Aorta (tissue), 5 donors: ENCODE results near the gene QRICH1. TPM values are rescaled to one million over a fixed set of nuclear protein-coding genes. Genes with fewer than 3 reads are reported as not detected.

Experiments
- ATAC-seq: fragments of 200-7000 bp; cut with Tn5 transposase; one replicate; pipeline ENCODE4 v1.9.1; 2022; ENCODE audit warnings: moderate library complexity; ENCODE audit not compliant: low FRiP score
- DNase-seq, 2 donors: peaks; one replicate each; pipeline ENCODE4 v3.0.0-alpha.2; 2020
- H3K27ac ChIP-seq, 2 donors: one replicate each; pipeline ENCODE4 v1.5.1; 2013; ENCODE audit warnings: low read length in 2 of 2, mild to moderate bottlenecking in 2 of 2, moderate library complexity in 2 of 2, control low read depth in 1 of 2, inconsistent platforms in 1 of 2, low read depth in 1 of 2
- H3K27me3 ChIP-seq, 2 donors: one replicate each; pipeline ENCODE4 v1.6.1; 2013; ENCODE audit warnings: control low read depth in 1 of 2, low read length in 1 of 2, mild to moderate bottlenecking in 1 of 2, moderate library complexity in 1 of 2; ENCODE audit not compliant: insufficient read depth in 2 of 2, control insufficient read depth in 1 of 2
- H3K36me3 ChIP-seq, 2 donors: one replicate each; pipeline ENCODE4 v1.6.1; 2013; ENCODE audit warnings: control low read depth in 1 of 2, low read length in 1 of 2, mild to moderate bottlenecking in 1 of 2; ENCODE audit not compliant: insufficient read depth in 2 of 2, control insufficient read depth in 1 of 2
- H3K4me1 ChIP-seq, 2 donors: one replicate each; pipeline ENCODE4 v1.6.1; 2013; ENCODE audit warnings: low read length in 2 of 2, control low read depth in 1 of 2, mild to moderate bottlenecking in 1 of 2, moderate library complexity in 1 of 2; ENCODE audit not compliant: insufficient read depth in 2 of 2, control insufficient read depth in 1 of 2
- H3K4me3 ChIP-seq, 2 donors: one replicate each; pipeline ENCODE4 v1.5.1; 2013; ENCODE audit warnings: low read length in 2 of 2, control low read depth in 1 of 2, mild to moderate bottlenecking in 1 of 2
- H3K9me3 ChIP-seq: one replicate; pipeline ENCODE4 v1.6.1; 2013; ENCODE audit warnings: mild to moderate bottlenecking, low read length; ENCODE audit not compliant: control insufficient read depth
- WGBS, 2 donors: extraction: QIAGEN DNeasy Blood & Tissue Kit; methylation state at CpG; one replicate each; pipeline ENCODE4 v1.1.7; 2013; 5-methylcytosine and 5-hydroxymethylcytosine counted together
- intact Hi-C, 2 donors: fragments of 100-400 bp; cut with DNase I; formaldehyde crosslinking; loops; one replicate each; pipeline versions ENCODE4 v1.14.2 to v1.15.0; 2022
- polyA plus RNA-seq, 2 donors: library from polyadenylated mRNA; stranded (reverse); fragments of 200-250 nt; gene quantifications; one replicate each; pipeline ENCODE4 v1.2.3, GENCODE V29; 2013
- total RNA-seq, 2 donors: library from RNA; stranded (reverse); fragmentation: NEBNext Ultra II Directional; extraction: Animal tissue kit (Norgen Biotek cat#: 25700); gene quantifications; one replicate each; pipeline ENCODE4 v1.2.1, GENCODE V29; 2021
- donor health status: healthy with polysubstance abuse.
- donor health status: Bipolar disorder and iron deficiency.
- donor health status: DM: no; HTN: no; CAD: no.
- donor health status: DM: no; HTN: no; CAD: no.
- donor health status: DM: yes; HTN: yes; CAD: no.

The QRICH1 gene
- total and polyA plus RNA-seq, 4 donors, result 8.3 to 103 (median 72.1) TPM

DNA sequence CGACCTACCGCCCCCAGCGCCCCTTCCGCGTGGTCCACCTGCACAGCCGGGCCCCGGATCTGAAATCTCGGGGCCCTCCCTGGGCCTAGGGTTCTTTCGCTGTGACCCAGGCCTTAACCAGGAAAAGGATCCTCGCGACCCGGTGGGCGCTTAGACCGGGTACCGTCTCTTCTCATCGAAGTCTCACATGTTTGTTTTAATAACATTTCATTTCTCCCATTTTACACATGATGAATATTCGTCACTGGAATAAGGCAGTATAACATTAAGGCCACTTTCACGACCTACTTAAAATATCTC lies 75.2 kb downstream of the QRICH1 start:
- no peak for ATAC-seq
- Histone ChIP-seq H3K4me3 (peak overlapping the region; percentile 73 to 74), H3K27me3 (peaks cover 0 to 1% of the 10 kb centered on the region in 2 donors), H3K27ac (peak overlapping the region in 1 of 2 donors; percentile 41), H3K9me3 (no peaks in the 10 kb centered on the region), H3K4me1 (no peaks in the 10 kb centered on the region), H3K36me3 (peaks cover 0 to 4% of the 10 kb centered on the region in 2 donors)
- WGBS, 2 donors, result 2% methylated on average over 16 to 18 of the region's 18 CpGs
- intact Hi-C loops, result no loop called here
- no peak for DNase-seq

DNA sequence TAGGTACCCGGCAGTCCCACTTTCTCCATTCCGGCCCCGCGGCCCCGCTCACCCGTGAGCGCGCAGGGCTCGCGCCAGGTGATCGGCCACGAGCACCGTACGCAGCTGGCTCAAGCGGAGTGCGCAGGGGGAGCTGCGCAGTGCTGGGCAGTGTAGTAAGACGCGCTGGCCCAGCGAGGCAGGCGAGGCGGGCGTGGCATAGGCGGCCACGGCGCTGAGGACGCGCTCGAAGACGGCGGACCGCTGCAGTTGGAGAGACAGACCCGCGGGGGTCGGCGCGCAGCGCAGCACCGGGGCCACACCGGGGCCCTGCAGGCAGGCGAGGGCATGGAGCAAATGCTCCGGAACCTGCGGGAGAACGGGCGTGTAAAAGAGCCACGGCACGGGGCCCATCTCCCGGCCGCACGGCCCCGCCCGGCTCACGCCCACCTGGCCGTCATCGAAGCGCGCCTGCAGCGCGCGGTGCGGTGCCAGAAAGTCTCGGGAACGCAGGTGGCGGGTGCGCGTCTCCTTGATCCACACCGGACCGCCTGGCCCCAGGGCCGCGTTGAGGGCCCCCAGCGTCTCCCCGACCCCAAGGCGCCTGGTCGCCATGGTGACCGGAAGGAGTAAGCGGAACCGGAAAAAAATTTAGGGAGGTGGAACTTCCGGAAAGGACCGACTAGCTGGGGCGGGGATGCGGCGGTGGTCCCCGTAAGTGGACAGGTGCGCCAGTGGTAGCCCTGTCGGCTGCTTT lies 75.7 kb downstream of the QRICH1 start, which contains the start of gene DALRD3:
Gene DALRD3 (minus strand): TSS at position 610 of the 736 bp plus-strand sequence. CDS start 16 bp downstream, at position 594.
- Histone ChIP-seq H3K4me3 (peak within 1 kb of the TSS; percentile 73 to 74), H3K9me3 (no peaks in the 10 kb centered on the region), H3K27me3 (peaks cover 0 to 1% of the 10 kb centered on the region in 2 donors), H3K36me3 (peaks cover 0 to 4% of the 10 kb centered on the region in 2 donors), H3K4me1 (no peaks in the 10 kb centered on the region), H3K27ac (peak within 1 kb of the TSS in 1 of 2 donors; percentile 43)
- DNase-seq (peak; percentile 76 to 90), ATAC-seq (no peak)
- WGBS, 2 donors, result 0% methylated on average over 76 to 85 of the region's 85 CpGs
- intact Hi-C loops, result no loop called here

DNA sequence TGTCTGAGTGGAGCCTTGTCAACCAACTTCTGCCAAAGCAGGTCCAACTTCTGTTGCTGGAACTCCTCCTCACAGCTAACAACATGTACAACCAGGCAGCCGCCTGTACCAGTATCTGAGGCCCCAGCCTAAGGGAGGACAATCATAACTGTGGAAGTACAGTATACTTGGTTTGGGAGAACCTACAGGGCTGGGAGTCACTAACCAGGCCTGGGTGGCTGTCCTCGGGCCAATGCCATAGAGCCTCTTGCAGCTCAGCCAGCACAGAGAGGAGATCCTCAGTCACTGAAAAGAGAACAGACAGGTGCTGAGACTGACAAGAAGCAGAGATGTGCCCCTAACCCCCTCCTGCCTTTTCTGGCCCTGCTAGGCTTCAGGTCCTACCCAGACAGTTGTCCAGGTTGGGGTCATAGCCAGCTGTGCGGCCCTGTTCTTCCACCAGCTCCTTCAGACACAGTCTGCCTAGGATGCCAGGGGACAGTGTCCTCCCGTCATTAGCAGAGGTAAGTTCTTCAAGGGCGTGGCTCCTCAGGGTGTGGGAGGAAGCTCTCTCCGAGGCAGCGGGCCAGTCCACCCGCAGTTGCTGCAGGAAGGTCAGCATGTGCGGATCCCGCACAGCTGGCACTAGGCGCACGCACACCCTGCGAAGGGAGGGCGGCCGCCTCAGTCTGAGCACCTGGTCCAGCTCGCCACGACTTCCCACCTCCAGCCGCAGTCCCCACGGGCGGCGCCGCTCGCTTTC lies 76.5 kb downstream of the QRICH1 start:
- 7 to 9% methylated on average over 13 to 23 of the region's 23 CpGs for WGBS, 2 donors
- H3K36me3 ChIP-seq, result peaks cover 0 to 4% of the 10 kb centered on the region in 2 donors
- no peaks in the 10 kb centered on the region for H3K4me1 ChIP-seq
- peak overlapping the region in 1 of 2 donors; percentile 74 for H3K4me3 ChIP-seq
- intact Hi-C loops, result no loop called here
- H3K27me3 ChIP-seq, result peaks cover 0 to 1% of the 10 kb centered on the region in 2 donors
- ATAC-seq (no peak), DNase-seq (no peak)
- no peak overlapping the region for H3K27ac ChIP-seq
- no peaks in the 10 kb centered on the region for H3K9me3 ChIP-seq

DNA sequence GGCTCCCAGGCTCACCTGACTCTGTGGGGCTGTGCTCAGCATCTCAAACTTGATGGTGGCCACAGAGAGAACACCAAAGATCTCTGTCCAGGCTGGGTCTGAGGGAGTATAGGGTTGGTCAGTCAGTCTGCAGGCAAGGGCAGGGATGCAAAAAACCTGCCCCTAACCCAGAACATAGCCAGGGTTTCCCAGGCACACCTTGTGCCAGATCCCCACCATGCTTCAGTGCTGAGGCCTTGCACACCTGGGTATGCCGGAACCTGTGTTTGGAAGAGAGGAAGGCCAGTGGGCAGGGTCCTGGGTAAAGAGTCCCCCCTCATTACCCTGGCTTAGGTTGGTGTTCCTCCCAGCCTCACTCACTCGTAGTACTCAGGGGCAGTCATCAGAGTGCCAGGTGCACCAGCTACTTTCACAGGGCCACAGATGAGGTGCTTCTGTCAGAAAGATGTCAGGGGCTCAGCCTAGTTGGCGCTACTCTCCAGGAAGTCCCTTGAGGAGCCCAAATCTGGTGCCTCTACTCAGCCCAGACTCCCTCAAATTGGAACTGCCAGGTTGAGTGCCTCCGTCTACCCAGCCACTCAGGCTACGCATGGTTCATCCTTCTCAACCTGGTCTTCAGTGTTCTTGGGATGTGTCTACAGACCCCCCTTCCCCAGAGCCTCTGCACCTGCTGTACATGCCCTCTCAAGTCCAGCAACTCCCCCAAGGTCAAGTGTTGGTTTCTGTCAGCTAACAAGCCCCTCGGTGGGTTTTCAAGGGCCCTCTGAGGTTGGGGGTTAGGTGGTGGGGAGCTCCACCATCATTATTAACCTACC lies 77.2 kb downstream of the QRICH1 start:
- Histone ChIP-seq H3K4me1 (no peaks in the 10 kb centered on the region), H3K27ac (no peak overlapping the region), H3K4me3 (no peak overlapping the region), H3K36me3 (peaks cover 0 to 4% of the 10 kb centered on the region in 2 donors), H3K9me3 (no peaks in the 10 kb centered on the region), H3K27me3 (peaks cover 0 to 1% of the 10 kb centered on the region in 2 donors)
- WGBS, 2 donors, result 76 to 82% methylated on average over 6 of the region's 6 CpGs
- DNase-seq (no peak), ATAC-seq (no peak)
- intact Hi-C loops, result no loop called here

DNA sequence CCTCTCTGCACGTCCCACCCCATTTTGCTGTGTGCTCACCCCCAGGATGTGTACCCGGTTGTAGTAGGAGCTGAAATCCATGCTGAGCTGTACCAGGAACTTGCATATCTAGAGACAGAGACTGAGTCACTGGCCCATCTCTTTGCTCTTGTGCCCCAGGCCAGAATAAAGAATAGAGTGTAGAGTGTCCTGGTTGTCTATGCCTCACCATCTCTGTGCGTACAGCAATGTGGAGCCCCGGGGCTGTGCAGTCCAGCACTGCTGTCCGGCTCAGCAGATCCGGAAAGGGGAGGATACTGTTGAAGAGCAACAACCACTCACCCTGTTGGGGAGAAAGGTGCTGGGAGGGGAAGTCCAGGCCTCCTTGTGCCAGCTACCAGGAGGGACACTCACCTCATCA lies 78.1 kb downstream of the QRICH1 start:
- WGBS, 2 donors, result 59 to 69% methylated on average over 6 of the region's 6 CpGs
- H3K4me3 ChIP-seq, result no peak overlapping the region
- no peaks in the 10 kb centered on the region for H3K9me3 ChIP-seq
- peaks cover 0 to 4% of the 10 kb centered on the region in 2 donors for H3K36me3 ChIP-seq
- ATAC-seq (no peak), DNase-seq (no peak)
- H3K4me1 ChIP-seq, result no peaks in the 10 kb centered on the region
- no peaks in the 10 kb centered on the region for H3K27me3 ChIP-seq
- intact Hi-C loops, result no loop called here
- H3K27ac ChIP-seq, result no peak overlapping the region

DNA sequence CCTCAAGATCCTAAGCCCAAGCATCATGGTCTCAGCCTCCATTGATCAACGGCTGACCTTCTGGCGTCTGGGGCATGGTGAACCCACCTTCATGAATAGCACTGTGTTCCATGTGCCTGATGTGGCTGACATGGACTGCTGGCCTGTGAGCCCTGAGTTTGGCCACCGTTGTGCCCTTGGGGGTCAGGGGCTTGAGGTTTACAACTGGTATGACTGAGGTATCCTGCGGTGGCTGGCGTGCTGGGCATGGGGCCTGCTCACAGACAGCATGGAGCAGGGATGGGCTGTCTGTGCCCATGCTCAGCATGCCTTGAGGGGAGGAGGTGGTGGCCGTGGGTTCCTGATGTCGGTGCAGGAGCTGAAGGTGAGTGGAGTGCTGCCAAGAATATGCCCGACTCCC lies 78.8 kb downstream of the QRICH1 start:
- ATAC-seq (no peak), DNase-seq (no peak)
- Histone ChIP-seq H3K36me3 (peaks cover 0 to 4% of the 10 kb centered on the region in 2 donors), H3K27me3 (no peaks in the 10 kb centered on the region), H3K9me3 (no peaks in the 10 kb centered on the region), H3K4me3 (no peak overlapping the region), H3K4me1 (no peaks in the 10 kb centered on the region), H3K27ac (no peak overlapping the region)
- WGBS, 2 donors, result 75% methylated on average over 8 of the region's 8 CpGs
- intact Hi-C loops, result no loop called here

DNA sequence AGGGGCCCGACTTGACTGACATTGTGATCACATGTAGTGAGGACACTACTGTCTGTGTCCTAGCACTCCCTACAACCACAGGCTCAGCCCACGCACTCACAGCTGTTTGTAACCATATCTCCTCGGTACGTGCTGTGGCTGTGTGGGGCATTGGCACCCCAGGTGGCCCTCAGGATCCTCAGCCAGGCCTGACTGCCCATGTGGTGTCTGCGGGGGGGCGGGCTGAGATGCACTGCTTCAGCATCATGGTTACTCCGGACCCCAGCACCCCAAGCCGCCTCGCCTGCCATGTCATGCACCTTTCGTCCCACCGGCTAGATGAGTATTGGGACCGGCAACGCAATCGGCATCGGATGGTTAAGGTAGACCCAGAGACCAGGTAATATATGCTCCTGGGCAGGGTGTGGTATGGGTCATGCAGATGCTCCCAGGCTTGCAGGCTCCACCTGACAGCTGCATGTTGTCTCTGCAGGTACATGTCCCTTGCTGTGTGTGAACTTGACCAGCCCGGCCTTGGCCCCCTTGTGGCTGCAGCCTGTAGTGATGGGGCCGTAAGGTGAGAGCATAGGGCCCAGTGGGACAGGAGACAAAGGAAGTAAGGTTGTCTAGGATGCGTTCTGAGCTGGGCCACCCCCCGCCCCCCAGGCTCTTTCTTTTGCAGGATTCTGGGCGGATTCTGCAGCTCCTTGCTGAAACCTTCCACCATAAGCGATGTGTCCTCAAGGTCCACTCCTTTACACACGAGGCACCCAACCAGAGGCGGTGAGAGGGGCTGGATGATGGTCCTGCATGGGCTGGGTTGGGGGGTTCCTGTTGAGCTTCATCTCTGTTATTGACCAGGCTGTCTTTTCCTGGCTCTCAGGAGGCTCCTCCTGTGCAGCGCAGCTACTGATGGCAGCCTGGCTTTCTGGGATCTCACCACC lies 79.9 kb downstream of the QRICH1 start:
- Histone ChIP-seq H3K4me3 (no peak overlapping the region), H3K9me3 (no peaks in the 10 kb centered on the region), H3K4me1 (no peaks in the 10 kb centered on the region), H3K27me3 (no peaks in the 10 kb centered on the region), H3K36me3 (peaks cover 0 to 4% of the 10 kb centered on the region in 2 donors), H3K27ac (no peak overlapping the region)
- 81 to 85% methylated on average over 24 of the region's 24 CpGs for WGBS, 2 donors
- intact Hi-C loops, result no loop called here
- ATAC-seq (no peak), DNase-seq (no peak)
